Stimulated activated CD8-positive, alpha-beta memory T cell treated with anti-CD3 and anti-CD28 coated beads, Interleukin-2, amount 100 ng/mL, for 1 hour (primary cell): ENCODE data around the gene PPP1R12A.
"Not testable (repeated sequence)": the region's sequence is repeated elsewhere in the genome, so short reads cannot be mapped to it uniquely, and the experiment has no call there.

Source experiments
- DNase-seq, 2 donors: peaks; one replicate each; pipeline ENCODE4 v3.0.0-alpha.2; 2020; ENCODE audit warnings: low read depth in 2 of 2

PPP1R12A gene

DNA sequence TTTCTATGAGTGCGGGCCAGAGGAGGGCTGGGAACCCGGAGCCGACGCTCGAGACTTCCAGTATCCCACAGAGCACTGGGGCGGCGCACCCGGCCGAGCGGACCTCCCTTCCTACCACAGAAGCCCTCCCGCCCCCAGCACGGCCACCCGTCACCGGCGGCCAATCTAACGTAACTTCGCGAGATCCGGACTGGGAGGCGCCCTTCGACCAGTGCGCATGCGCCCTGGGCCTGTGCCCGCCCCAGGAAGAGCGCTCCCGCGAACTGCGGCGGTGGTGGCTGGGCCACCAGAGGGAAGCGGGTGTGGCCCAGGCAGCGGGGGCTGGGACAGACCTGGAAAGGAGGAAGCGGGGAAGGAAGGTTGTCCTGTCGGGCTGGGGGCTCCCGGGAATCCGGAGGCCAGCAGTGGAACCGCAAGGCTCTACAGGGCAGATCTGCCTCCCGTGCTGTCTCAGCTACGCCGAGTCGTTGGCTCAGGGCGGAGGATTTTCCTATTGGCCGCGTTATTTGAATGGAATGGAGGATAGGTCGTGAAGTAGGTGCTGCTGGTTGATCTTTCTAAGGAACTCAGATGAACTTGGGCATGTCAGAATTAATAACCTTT lies at the start of gene PPP1R12A:
TSS of gene PPP1R12A (minus strand) at position 77 of the 603 bp plus-strand sequence. CDS start 166 bp downstream, outside the sequence.
- peak; percentile 82 to 90 for DNase-seq

GRCh38 chr12:79983986-79984620 lies 49.2 kb upstream of the PPP1R12A start:
- DNase-seq, result no peak

- DNase-seq, result no peak
Measured at GRCh38 chr12:79983492-79983891, 48.6 kb upstream of the PPP1R12A start.

DNA sequence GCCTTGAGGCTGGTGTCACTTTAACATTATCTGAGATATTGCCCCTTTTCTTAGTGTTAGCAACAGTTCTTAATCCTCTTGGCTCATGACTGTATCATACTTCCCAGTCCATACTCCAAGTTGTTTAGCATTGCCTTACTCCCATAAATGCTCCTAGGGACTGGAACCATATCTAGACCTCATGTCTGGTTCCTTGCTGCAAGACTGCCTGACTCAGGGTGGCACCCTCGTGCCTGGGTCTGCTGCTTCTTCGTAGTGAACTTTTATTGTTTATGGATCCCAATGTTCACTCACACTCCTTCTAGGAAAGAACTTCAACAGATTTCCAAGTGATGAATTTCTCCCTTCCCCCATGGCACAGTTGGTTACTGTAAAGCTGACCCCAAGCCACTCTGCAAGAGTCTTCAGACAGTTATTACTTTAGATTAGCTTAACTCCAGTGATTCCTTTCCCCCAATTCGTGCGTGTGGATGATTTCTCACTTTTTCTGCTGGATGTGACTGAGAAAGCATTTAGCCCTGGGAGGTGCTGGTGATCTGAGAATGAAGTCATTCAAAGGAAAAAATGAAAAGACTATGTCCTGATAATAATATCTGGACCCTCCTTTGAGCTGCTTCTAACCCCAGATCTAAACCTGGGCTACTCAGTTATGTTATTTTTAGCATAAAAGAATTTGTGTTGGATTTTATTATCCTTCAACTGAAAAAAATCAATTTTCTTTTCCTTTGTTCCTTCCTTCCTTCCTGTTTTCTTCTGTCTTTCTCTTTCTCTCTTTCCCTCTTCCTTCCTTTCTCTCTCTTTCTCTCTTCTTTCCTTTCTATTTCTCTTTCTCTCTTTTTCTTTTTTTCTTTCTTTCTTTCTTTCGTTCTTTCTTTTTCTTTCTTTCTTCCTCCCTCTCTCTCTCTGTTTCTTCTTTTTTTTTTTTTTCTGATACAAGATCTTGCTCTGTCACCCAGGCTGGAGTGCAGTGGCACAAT lies 47.5 kb upstream of the PPP1R12A start:
- no peak for DNase-seq

DNA sequence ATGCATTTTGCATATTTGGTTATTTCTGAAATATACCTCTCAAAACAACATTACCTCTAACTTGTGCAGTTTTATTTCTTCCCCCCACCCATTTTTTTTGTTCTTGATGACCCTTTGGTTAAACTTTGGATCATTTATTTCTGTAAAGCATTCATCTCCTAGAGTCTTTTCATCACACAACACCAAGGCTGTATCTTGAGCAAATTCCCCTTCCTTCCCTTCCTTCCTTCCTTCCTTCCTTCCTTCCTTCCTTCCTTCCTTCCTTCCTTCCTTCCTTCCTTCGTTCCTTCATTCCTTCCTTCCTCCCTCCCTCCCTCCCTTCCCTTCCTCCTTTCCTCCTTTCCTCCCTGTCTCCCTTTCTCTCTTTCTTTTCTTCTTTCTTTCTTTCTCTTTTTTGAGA lies 43.8 kb upstream of the PPP1R12A start:
- no peak for DNase-seq

DNA sequence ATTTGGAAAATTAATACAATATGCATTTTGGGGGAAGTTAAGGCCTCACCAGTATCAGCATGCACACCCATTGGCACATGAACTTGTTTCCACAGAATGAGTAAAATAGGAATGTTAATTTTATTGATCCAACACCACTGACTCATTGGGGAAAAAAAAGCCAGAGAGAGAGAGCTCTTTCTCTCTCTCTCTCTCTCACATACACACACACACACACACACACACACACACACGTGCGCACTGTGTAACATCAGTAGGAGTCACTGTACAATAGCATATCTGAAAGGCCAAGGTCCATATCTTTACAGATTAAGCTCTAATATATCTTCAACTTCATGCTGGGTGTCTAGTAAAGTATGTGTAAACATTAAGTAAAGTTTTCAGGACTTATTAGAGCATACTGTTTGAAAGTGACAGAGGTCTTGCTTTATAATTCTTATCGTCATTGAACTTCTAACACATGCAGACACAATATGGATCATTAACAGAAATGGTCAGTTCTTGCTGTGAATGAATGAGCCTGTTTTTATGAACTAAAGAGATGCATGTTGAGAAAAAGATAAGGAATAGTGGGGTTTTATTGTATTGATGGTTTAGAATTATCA lies 43.1 kb upstream of the PPP1R12A start:
- DNase-seq, result not testable (repeated sequence)

- DNase-seq, result no peak
Measured at GRCh38 chr12:79975143-79975542, 40.2 kb upstream of the PPP1R12A start.

GRCh38 chr12:79973801-79974200 lies 38.9 kb upstream of the PPP1R12A start:
- no peak for DNase-seq

- no peak for DNase-seq
Measured at GRCh38 chr12:79964100-79964627, 29.3 kb upstream of the PPP1R12A start.

DNA sequence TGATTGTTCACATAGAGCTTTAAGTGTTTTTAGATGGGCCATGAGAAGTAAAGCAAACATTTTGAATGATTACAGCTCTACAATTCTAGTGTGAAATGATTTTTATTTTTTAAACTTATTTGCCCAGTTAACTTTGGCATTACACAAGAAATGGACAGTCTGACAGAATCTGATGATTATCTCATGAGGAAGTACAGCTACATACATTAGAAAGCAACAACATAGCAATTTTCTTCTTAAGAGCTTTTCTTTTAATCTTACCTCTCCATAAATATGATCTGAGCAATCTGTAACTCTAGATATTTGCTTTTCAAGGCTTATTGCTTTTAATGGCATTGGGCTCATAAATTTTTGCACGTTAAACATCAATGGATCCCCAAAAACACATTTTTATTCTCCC lies 26.5 kb upstream of the PPP1R12A start:
- DNase-seq, result no peak

DNA sequence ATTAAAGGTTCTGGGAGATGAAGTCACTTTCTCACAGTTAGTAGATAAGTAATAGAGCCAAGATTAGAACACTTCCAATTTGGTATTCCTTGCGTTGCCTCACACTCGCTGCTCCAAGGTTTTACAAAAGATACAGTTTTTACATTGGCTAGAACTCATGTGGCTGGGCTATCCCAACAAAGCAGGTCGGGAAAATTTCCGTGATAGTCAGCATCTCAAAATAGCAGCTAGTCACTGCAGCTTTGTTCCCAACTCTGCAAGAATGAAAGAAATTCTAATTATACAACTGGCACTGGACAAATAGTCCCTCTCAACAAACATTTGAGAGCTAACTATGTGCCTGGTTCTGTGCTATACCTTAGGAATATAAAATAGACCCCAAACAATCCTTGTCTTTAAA lies 24.6 kb upstream of the PPP1R12A start:
- DNase-seq, result no peak

DNA sequence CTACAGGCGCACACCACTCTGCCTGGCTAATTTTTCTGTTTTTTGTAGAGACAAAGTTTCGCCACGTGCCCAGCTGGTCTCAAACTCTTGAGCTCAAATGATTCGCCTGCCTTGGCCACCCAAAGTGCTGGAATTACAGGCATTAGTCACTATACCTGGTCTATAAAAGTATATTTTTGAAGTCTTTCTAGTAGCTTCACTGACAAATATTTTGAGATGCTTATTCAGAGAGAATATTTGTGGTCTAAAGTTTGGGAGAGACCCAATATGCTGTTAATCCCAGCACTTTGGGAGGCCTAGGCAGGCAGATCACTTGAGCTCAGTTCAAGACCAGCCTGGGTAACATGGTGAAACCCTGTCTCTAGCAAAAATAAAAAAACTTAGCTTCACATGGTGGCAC lies 22.0 kb upstream of the PPP1R12A start:
- no peak for DNase-seq

- DNase-seq, result no peak
Measured at GRCh38 chr12:79955561-79955960, 20.7 kb upstream of the PPP1R12A start.

- DNase-seq, result no peak
Measured at GRCh38 chr12:79954037-79954610, 19.2 kb upstream of the PPP1R12A start.

- DNase-seq, result no peak
Measured at GRCh38 chr12:79949098-79949497, 14.2 kb upstream of the PPP1R12A start.

DNA sequence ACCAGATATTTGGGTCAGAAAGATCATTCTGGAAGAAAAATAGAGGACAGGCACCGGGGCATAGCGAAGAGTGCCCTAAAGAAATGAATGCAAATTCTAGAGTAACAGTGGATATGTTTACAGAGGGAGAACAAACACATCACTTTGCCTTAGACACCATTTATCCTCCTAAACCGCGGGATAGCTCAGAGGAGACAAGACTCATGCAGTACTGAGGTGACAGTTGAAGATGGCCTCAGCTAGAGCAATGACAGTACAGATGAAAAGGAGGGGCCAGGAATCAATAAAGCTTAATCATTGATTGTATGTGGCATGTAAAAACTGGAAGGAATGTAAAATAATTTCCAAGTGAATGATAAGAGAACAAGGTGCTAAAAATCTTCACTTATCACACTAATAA lies 10.5 kb upstream of the PPP1R12A start:
- DNase-seq, result no peak

DNA sequence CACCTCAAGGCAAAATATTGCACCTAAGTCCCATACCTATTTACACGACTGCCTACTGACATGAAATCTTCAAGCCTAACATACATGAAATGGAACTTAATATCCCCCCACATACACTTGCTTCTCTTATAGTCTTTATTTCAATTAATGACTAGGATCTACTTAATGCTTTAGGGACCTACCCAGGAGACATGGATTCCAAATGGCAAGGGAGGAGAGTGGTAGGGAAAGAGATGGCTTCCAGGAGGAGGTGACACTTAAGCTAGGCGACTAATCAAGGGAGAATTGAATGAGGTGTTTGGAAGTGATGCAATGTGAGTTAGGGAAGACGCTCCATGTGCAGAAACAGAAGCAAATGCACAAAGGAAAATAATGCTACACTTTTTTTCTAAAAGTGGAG lies 9.7 kb upstream of the PPP1R12A start:
- no peak for DNase-seq

GRCh38 chr12:79942846-79943245 lies 7.9 kb upstream of the PPP1R12A start:
- not testable (repeated sequence) for DNase-seq

DNA sequence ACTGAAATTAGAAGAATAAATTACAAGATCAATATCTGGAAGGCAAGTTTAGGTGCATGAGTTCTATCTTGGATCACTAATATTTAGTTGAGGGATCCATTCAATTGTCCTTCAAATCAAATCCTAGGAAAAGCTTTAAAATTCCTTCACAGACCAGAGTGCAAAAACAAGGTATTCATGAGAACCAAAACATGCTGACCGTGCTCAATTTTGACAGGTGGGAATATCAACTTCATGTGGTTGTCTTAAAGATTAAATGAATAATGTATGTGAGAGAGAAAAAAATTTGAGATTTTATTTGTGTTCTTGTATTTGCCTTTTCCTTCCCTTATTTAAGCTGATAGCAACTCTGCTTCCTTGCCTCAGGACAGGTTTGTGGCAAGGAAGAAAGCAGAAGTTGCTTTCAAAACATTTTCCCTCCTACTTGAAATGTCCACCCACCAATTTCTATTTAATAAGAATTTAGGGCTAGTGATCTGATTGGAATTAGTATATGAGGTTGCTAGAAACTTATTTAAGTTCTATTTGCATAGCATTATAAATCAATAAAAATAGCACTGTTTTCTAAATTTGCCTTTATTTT lies 4.9 kb upstream of the PPP1R12A start:
- DNase-seq, result no peak

DNA sequence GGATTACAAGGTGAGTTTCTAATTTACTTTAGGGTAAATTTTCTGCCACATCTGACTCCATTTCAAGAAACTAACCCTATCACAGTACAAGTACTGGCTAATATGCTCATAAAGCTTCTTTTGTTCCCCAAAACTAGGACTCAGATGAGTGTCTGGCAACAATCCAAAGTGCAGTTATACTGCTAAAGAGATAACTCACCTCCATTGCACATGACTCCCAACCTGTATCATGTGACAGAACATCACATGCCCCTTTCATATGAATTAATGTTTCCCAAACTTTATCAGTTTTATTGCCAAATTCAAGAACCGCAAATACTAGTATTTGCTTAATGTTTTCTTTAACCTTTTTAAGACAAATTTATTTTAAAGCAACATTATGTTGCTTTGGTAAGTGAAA lies 3.9 kb upstream of the PPP1R12A start:
- DNase-seq, result no peak

- DNase-seq, result no peak
Measured at GRCh38 chr12:79936670-79937069, 1.8 kb upstream of the PPP1R12A start.
